ENCODE data around the gene SNTA1. TPM values are rescaled to one million over a fixed set of nuclear protein-coding genes. Genes with fewer than 3 reads are reported as not detected.

The SNTA1 gene
- total and polyA plus RNA-seq, 2 of the 13 experiments (the other 11 are each of a cell fraction or from before 2014, with no cell fraction given), result 16.4 to 18.3 TPM

DNA sequence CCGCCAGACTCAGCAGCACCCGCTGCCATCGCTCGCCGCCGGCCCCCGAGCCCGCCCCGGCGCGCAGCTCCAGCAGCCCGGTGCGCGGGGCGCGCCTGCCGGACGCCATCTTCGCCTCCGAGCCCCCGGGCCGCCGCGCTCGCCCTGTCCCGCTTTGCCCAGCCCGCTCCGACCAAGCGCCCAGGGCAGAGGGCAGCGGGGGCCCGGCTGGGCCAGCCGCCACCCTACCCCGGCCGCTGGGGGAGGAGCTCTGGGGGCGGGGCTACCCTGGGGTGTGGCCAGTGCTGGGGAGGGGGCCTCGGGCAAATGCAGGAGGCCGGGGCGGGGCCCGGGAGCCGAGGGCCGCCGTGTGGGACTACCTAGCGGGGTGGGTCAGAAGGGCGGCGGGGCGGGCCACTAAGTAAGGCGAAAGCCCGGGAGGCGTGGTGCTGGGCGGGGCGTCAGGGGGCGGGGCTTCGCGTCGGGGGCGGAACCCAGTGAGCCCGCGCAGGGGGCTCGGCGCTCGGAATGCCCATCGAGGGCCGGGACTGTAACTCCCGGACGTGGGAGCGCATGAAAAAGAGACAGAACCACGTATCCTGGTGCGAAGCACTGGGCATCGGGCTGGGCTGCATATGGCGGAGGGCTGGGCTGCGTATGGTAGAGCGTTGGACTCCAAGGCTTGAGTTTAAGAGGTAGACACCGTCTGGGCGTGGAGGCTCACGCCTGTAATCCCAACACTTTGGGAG, at the start of gene SNTA1 (continued):
- TF ChIP-seq, protein P1, sequence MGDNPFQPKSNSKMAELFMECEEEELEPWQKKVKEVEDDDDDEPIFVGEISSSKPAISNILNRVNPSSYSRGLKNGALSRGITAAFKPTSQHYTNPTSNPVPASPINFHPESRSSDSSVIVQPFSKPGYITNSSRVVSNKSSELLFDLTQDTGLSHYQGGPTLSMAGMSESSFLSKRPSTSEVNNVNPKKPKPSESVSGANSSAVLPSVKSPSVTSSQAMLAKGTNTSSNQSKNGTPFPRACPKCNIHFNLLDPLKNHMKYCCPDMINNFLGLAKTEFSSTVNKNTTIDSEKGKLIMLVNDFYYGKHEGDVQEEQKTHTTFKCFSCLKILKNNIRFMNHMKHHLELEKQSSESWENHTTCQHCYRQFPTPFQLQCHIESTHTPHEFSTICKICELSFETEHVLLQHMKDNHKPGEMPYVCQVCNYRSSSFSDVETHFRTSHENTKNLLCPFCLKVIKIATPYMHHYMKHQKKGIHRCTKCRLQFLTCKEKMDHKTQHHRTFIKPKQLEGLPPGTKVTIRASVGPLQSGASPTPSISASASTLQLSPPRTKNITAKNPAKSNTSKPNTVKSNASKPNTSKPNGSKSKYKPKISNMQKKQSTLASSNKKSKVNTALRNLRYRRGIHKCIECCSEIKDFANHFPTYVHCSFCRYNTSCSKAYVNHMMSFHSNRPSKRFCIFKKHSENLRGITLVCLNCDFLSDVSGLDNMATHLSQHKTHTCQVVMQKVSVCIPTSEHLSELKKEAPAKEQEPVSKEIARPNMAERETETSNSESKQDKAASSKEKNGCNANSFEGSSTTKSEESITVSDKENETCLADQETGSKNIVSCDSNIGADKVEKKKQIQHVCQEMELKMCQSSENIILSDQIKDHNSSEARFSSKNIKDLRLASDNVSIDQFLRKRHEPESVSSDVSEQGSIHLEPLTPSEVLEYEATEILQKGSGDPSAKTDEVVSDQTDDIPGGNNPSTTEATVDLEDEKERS (CRISPR knock-in tag; IDR thresholded peaks at IDR 0.05), result no peak
- peak; percentile 44; the same call in 1 of the 2 replicates for TF ChIP-seq SP2 (CRISPR knock-in tag; IDR thresholded peaks at IDR 0.05)
- TF ChIP-seq, protein P2, sequence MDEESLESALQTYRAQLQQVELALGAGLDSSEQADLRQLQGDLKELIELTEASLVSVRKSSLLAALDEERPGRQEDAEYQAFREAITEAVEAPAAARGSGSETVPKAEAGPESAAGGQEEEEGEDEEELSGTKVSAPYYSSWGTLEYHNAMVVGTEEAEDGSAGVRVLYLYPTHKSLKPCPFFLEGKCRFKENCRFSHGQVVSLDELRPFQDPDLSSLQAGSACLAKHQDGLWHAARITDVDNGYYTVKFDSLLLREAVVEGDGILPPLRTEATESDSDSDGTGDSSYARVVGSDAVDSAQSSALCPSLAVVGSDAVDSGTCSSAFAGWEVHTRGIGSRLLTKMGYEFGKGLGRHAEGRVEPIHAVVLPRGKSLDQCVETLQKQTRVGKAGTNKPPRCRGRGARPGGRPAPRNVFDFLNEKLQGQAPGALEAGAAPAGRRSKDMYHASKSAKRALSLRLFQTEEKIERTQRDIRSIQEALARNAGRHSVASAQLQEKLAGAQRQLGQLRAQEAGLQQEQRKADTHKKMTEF (CRISPR knock-in tag; IDR thresholded peaks at IDR 0.05), result no peak; the same call in 1 of the 2 replicates
- no peak for TF ChIP-seq MBNL3 (CRISPR knock-in tag; conservative IDR thresholded peaks at IDR 0.05)
- no peak for TF ChIP-seq ZFP1 (CRISPR knock-in tag; IDR thresholded peaks at IDR 0.05)
- no peak for TF ChIP-seq SSRP1 (CRISPR knock-in tag; IDR thresholded peaks at IDR 0.05)
- TF ChIP-seq, protein P3, sequence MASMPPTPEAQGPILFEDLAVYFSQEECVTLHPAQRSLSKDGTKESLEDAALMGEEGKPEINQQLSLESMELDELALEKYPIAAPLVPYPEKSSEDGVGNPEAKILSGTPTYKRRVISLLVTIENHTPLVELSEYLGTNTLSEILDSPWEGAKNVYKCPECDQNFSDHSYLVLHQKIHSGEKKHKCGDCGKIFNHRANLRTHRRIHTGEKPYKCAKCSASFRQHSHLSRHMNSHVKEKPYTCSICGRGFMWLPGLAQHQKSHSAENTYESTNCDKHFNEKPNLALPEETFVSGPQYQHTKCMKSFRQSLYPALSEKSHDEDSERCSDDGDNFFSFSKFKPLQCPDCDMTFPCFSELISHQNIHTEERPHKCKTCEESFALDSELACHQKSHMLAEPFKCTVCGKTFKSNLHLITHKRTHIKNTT (CRISPR knock-in tag; IDR thresholded peaks at IDR 0.05), result no peak
- TF ChIP-seq, protein P4, sequence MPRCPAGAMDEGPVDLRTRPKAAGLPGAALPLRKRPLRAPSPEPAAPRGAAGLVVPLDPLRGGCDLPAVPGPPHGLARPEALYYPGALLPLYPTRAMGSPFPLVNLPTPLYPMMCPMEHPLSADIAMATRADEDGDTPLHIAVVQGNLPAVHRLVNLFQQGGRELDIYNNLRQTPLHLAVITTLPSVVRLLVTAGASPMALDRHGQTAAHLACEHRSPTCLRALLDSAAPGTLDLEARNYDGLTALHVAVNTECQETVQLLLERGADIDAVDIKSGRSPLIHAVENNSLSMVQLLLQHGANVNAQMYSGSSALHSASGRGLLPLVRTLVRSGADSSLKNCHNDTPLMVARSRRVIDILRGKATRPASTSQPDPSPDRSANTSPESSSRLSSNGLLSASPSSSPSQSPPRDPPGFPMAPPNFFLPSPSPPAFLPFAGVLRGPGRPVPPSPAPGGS (CRISPR knock-in tag; IDR thresholded peaks at IDR 0.05), result no peak; the same call in 1 of the 2 replicates
- no peak for TF ChIP-seq CEBPG (CRISPR knock-in tag; IDR thresholded peaks at IDR 0.05)
- no peak for TF ChIP-seq ZNF75D (CRISPR knock-in tag; IDR thresholded peaks at IDR 0.05; ENCODE audit: borderline replicate concordance)
- peak; percentile 27; the same call in 1 of the 2 replicates for TF ChIP-seq ZBTB21 (CRISPR knock-in tag; IDR thresholded peaks at IDR 0.05)
- TF ChIP-seq, protein P5, sequence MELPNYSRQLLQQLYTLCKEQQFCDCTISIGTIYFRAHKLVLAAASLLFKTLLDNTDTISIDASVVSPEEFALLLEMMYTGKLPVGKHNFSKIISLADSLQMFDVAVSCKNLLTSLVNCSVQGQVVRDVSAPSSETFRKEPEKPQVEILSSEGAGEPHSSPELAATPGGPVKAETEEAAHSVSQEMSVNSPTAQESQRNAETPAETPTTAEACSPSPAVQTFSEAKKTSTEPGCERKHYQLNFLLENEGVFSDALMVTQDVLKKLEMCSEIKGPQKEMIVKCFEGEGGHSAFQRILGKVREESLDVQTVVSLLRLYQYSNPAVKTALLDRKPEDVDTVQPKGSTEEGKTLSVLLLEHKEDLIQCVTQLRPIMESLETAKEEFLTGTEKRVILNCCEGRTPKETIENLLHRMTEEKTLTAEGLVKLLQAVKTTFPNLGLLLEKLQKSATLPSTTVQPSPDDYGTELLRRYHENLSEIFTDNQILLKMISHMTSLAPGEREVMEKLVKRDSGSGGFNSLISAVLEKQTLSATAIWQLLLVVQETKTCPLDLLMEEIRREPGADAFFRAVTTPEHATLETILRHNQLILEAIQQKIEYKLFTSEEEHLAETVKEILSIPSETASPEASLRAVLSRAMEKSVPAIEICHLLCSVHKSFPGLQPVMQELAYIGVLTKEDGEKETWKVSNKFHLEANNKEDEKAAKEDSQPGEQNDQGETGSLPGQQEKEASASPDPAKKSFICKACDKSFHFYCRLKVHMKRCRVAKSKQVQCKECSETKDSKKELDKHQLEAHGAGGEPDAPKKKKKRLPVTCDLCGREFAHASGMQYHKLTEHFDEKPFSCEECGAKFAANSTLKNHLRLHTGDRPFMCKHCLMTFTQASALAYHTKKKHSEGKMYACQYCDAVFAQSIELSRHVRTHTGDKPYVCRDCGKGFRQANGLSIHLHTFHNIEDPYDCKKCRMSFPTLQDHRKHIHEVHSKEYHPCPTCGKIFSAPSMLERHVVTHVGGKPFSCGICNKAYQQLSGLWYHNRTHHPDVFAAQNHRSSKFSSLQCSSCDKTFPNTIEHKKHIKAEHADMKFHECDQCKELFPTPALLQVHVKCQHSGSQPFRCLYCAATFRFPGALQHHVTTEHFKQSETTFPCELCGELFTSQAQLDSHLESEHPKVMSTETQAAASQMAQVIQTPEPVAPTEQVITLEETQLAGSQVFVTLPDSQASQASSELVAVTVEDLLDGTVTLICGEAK (IDR thresholded peaks at IDR 0.05), result no peak
- TF ChIP-seq, protein P5 (CRISPR knock-in tag; IDR thresholded peaks at IDR 0.05), result peak; percentile 73; the same call in 1 of the 2 replicates
- TF ChIP-seq POLR2AphosphoS2 (IDR thresholded peaks at IDR 0.05; ENCODE audit: low read depth, low read length), result no peak
